HG03558 (cell line): ENCODE measurements around the gene SESN1.

Source experiments
- ATAC-seq: cut with Tn5 transposase; IDR thresholded peaks from one replicate; pipeline ENCODE4 v1.9.1; 2021; ENCODE audit warnings: moderate number of reproducible peaks; ENCODE audit not compliant: unreplicated experiment; ENCODE audit errors: extremely low read depth

SESN1 gene

GRCh38 chr6:109062767-109063352, 31.8 kb downstream of the SESN1 start:
- no peak for ATAC-seq

- ATAC-seq, result no peak
Measured at GRCh38 chr6:109062216-109062615, 32.4 kb downstream of the SESN1 start.

DNA sequence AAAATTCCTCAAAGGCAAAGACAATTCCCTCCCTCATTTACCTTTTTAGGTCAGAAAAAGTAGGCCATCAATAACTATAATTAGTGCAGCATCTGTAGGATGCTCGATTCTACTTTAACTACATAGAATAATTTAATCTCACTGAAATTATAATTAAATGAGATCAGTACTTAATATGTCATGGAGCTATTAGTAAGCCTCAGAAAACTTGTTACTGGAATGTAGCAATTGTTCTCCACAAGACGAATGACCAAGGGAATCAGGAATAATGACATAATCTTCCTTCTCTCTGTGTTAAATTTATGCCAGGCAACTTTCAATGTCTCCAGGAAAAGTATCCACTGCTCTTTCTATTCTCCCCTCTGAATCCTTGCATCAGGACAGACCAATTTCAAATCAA, 34.1 kb downstream of the SESN1 start:
- ATAC-seq, result no peak

DNA sequence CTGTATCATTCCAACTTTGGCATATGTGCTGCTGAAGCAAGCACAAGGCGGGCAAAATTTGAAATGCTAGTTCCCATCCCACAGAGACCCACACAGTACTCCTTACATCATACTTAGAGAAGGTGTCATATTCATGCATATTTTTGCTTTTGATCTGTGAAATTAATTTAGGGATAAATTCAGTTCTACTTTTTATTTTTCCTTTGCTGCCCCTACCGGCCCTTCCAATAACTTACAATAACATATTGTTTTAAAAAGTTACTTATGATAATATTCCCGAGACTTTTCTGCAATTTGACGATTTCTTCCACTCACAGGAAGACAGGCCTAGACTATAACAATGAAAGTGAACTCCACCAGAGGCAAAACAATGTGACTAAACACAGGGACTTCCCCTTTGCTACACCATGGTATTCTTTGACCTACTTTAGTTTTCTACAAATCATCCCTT, 35.0 kb downstream of the SESN1 start:
- no peak for ATAC-seq

- no peak for ATAC-seq
Measured at GRCh38 chr6:109059153-109059552, 35.5 kb downstream of the SESN1 start.

DNA sequence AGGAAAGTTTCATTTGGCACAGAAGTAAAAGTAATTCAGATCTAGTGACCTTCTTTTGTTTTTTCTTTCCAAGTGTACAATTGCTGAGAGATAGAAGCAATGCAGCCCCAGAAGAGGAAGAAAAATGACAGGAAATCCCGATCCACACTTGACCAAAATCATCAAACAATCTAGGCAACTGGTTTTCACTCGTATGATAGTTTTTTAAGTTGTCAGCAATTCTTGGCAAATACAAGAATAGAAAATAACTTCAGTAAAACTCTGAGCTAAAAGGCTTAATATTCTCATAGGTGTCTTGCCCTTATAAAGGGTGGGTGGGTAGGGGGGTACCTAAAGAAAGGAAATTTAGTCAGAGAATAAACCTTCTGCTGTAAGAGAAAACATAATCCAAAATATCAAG, 36.0 kb downstream of the SESN1 start:
- ATAC-seq, result no peak

DNA sequence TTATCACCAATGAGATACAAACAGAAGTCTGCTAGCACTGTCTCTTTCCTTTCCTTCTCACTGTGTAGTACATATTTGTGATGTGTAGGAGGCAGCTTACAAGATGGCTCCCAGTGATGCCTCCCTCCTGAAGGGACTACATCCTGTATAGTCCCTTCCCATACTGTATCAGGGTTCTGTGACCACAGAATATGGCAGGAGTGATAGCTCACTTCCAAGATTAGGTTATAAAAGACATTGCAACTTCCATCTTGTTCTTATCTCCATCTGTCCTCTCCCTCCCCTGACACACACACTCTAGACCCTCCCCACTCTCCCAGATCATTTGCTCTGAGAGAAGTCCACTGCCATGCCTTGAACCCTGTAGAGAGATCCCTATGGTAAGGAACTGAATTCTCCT, 38.0 kb downstream of the SESN1 start:
- no peak for ATAC-seq

DNA sequence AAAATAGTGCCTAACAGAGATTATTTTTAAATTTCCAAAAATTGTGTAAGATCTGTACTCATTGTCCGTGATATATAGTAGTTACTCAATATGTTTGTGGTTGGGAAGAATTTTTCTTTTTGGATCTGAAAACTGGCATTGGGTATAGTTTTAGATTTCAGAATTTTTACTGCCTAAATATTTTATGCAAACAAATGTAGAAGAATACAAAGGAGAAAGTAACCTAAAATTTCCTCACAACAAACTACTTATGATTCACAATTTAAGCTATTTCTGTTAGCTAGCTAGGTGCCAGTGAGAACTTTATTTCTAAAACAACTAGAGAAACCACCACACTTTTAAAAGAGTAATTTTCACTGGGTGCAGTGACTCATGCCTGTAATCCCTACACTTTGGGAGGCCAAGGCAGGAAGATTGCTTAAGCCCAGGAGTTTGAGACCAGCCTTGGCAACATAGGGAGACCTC, 38.8 kb downstream of the SESN1 start:
- no peak for ATAC-seq

GRCh38 chr6:109053336-109053735, 41.3 kb downstream of the SESN1 start:
- ATAC-seq, result no peak

DNA sequence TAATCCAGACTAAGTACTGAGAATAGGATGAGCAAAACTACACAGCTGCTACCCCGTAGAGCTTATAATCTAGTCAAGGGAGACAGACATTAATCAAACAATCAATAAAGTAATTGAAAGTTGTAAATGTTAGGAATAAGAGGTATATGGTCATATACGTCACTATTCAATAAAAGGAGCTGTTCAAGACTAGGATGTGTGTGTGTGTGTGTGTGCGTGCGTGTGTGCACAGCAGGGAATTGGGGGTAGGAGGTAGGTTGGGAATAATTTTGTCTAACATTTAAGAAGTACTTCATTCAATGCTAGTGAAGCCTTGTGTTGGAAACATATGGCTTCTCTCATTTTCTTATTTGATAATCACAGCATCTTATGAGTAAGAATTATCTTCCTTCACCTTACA, 41.8 kb downstream of the SESN1 start:
- ATAC-seq, result no peak

DNA sequence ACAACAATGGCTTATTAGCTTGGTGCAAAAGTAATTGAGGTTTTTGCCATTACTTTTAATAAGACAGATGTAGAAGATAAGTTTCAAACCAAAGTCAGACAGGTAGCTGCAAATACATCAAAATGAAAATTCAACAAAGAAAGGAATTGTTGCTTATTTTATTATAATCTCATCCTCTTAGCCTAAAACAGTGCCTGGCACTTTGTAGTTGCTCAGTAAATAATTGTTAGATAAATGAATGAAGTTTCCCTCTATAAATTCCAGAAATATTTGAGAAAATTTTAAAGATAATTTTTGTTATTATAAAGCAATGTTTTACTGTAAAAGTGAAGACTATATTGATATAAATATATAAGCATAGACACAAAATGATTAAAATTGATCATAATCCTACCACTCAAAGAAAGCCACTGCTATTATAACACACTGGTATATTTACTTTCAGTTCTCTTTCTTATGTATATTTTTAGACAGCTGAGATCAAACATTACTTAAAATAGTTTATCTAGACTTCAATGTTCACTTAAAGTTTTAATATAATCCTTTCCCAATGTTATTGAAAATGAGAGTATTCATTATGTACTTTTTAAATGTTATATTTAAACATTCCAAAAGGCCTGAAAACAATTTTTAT, 42.5 kb downstream of the SESN1 start:
- ATAC-seq, result no peak

GRCh38 chr6:109051301-109052017, 43.2 kb downstream of the SESN1 start:
- no peak for ATAC-seq

GRCh38 chr6:109050447-109051102, 44.1 kb downstream of the SESN1 start:
- no peak for ATAC-seq

DNA sequence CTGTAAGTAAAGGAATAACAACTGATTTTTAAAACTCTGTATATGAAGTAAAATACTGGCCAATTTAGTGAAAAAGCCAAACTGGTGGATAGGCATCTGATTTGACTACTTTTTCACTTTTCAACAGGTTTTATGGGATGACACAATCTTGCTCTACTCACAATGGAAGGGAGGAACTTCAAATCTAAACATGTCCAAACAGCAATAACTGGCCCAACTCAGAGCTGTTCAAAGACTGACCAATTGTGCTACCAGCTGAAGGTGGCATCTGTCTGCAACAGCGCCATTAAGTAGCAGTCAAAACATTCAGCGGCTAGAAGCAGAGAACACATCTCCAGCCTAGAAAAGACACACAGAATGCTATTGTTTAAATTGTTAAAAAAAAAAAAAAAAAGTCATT, 44.6 kb downstream of the SESN1 start:
- ATAC-seq, result no peak

DNA sequence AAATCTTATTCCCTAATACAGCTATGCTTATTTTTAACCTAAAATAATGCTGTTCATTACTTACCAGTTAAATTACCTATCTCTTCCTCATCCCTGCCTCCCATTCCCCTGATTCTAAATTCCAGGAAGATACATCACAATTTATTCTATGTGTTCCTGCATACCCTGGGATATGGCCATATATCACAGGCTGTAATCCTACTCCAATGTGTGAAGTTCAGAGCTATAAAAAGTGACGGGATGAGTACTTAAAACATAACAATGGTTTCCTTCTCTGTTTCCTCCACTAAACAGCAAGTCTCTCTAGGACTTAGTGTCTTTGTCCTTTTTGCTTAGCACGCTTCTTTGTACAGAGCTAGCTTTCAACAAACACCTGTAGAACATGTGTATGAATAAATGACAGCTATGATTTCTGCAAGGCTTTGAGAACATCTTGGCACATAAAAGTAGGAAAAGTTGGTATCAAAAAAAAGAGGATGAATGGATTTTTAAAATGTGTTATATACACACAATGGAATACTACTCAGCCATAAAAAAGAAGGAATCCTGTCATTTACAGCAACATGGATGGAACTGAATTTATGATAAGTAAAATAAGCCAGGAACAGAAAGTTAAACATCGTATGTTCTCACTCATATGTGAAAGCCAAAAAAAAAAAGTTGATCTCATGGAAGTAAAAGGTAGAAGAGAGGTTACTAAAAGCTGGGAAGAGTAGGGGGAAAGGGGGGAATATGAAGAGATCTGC, 45.8 kb downstream of the SESN1 start:
- no peak for ATAC-seq

DNA sequence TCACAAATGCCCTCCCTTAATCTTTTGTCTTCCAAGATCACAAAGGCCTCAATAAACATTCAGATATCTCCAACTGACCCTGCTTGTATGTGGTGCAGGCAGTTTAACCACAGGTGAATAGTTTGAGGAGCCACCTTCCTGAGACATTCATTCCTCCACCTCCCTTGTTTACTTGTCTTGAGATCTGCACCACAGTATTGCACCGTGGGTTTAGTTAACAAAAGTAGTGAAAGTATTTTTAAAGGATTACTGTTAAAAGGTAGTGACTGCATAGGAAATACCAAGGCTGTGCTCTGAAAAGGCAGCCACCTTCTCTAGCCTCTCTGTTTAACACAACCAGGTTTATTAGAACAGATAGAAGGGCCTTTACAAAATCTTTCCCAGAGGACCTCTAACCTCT, 46.5 kb downstream of the SESN1 start:
- ATAC-seq, result no peak

- no peak for ATAC-seq
Measured at GRCh38 chr6:109045493-109045892, 49.2 kb downstream of the SESN1 start.

GRCh38 chr6:109039795-109040194, 54.9 kb downstream of the SESN1 start:
- ATAC-seq, result no peak

GRCh38 chr6:109038837-109039398, 55.7 kb downstream of the SESN1 start:
- ATAC-seq, result no peak
